HL-60/S4 treated with phorbol 12-myristate 13-acetate at 8.2 ng/mL for 4 days and 3 days (cell line): ENCODE measurements around the gene TRMT61A.
"Not testable (repeated sequence)": the region's sequence is repeated elsewhere in the genome, so short reads cannot be mapped to it uniquely, and the experiment has no call there.

Source experiments
- in situ Hi-C: fragments of 300-500 bp; cut with MboI; formaldehyde crosslinking; loops from 2 replicates; pipeline ENCODE4 v1.15.0; 2022; ENCODE audit warnings: low sequenced_read_pairs

The TRMT61A gene

GRCh38 chr14:103508521-103509329 lies 20.3 kb upstream of the TRMT61A start:
- in situ Hi-C loops: no loop called here

DNA sequence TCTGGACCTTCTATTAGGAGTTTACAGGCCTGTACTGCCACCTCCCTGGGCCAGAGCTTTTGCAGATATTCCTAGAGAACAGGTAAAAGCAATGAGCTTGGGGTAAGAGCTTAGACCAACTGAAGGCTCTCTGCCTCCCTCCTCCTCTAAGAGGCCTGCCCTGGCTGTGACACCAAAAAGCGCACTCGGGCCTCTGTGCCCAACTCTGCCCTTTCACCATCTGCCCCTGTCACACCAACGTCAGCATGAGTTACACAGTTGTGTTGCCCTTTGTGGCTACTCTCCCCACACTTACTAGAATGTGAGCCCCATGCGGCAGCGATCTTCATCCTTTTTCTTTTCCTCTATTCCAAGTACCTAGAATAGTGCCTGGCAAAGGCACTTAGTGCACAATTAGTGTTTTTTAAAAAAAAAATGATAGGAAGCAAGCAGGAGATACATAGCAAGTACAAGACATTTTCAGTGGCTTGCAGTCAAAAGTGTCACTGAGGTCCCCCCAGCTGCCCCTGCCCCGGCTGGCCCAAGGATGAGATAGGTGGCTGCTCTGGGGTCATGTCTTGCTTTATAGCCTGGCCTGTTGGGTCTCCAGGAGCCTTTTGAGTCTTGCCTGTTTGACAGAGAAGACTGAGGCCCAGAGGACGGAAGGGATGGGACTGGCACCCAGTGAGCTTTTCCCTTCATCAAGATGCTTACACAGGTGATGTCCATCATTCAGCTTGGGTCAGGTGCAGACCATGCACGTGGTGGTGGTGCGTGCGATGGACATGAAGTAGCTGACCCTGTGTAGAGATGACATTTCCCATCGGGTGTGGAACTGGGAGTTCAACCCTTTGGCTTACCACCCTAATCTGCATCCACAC lies 18.9 kb upstream of the TRMT61A start:
- in situ Hi-C loops: no loop called here

DNA sequence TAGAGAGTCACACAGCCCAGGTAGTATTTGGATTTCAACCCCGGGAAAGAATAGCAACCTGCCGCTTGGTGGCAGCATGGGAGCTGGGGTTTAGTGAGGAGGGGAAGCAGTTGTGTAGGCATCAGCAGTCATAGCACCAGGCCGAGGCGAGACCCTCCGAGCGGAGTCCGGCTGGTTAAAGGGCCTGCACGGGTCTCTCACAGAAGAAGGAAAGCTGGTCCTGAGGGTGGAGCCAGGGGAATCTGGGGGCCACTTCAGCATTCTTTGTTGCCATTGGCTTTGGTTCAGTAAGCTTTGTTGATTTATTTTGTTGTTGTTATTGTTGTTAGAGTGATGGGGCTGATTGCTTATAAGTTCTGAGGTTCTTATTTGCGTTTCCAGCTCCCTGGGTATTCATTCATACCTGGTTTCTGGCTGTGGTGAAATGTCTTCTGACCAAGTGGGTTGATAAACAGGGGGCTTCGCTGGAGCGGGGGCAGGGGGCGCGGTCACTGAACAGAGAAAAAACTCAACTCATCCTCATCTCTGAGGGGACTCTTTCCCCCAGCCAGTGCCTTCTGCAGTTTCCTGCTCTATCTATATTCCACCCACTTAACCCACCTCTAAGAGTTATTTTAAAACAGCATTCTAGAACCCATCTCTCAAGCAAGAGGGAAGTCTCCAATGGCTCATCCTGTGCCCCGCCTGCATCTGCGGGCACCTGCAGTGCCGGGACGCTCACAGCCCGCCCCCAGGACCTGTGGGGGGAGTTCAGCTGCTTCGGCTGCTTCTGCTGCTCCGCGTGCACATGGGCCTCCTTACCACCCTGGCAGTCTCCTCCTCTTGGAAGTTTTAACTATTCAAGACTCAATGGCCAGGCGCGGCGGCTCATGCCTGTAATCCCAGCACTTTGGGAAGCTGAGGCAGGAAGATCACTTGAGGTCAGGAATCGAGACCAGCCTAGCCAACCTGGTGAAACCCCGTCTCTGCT lies 18.0 kb upstream of the TRMT61A start:
- in situ Hi-C loops: no loop called here

DNA sequence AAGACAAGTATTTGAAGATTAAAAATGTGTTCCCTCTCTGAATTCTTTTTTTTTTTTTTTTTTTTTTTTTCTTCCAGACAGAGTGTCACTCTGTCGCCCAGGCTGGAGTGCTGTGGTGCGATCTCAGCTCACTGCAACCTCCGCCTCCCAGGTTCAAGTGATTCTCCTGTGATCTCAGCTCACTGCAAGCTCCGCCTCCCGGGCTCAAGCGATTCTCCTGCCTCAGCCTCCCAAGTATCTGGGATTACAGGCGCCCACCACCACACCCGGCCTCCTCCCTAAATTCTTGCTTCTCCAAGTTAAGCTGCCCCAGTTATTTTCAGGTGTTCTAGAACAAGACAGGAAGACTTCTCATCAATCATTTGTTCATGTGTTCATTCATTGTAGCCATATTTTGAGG lies 16.8 kb upstream of the TRMT61A start:
- in situ Hi-C loops: not testable (repeated sequence)

DNA sequence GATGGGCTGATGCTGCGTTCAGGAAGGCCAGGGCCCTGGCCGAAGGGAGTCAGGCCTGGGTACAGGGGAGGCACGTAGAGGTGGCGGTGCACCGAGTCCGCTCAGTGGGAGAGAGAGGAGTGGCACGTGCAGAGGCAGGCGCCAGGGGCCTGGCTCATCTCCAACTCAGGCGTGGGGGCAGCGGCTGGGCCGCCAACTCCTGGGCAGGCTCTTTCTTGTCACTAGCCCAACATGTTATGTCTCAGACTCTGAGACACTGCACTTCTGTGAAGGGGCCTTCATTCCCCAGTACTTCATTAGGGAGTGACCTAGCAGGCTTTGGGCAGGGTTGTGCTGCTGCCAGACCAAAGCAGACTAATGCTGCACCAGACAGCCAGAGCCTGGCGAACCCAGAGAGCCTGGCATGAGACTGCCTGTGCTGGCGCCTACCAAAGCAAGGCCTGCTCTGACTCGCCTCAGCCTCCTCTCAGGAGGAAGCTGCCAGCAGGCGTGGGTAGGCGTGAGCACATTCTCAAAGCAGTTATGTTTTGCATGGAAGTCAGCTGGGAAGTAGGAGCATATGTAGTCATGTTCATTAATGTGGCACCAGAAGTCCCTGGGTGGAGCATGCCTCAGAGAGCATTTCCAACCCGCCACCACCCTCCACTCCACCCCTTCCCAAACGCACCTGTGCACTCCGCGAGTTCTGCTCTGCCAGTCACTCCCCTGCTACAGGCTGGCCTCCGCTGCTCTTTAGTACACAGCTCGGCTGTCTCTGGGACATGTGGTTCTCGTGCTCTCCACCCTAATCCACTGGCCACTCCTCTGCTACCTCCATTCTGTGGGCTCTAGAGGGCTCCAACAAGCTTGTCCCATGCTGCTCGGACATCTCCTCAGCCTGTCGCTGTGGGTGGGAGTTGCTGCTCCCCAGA lies 16.0 kb upstream of the TRMT61A start:
- in situ Hi-C loops: no loop called here

DNA sequence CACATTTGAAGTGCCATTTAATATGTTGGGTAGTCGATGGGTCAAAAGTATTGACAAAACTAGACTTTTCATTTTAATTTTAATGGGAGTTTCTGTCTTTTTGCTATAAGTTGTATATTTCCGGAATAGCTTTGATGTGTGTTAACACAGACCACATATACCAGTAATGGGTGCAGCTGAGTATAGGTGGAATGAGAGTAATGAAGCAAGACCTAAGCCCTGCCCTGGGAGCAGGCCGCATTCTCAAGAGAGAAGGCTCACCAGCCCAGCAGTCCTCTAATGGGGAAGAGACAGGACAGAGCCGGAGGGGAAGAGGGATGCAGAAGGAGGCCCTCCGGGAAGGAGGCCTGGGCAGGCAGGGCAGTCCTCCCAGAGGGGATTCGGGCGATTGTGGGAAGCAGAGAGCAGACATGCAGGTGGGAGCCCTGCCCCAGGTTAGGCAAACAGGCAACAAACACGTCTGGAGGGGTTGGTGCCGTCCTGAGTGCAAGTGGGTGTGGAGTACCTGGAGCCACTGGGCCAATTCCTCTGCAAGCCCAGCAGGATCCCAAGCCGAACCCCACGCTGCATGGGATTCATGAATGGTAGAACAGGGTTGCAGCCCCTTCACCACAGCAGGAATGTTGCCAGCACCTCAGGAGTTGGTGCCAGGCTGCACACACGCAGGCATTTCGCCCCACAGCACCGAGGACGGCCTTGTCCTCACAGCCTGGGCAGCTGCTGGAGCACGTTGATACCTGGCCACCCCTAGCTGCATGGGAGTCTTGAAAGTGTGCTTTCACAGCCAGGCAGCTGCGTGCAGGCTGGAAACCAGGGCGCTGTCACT lies 14.2 kb upstream of the TRMT61A start:
- in situ Hi-C loops: no loop called here

DNA sequence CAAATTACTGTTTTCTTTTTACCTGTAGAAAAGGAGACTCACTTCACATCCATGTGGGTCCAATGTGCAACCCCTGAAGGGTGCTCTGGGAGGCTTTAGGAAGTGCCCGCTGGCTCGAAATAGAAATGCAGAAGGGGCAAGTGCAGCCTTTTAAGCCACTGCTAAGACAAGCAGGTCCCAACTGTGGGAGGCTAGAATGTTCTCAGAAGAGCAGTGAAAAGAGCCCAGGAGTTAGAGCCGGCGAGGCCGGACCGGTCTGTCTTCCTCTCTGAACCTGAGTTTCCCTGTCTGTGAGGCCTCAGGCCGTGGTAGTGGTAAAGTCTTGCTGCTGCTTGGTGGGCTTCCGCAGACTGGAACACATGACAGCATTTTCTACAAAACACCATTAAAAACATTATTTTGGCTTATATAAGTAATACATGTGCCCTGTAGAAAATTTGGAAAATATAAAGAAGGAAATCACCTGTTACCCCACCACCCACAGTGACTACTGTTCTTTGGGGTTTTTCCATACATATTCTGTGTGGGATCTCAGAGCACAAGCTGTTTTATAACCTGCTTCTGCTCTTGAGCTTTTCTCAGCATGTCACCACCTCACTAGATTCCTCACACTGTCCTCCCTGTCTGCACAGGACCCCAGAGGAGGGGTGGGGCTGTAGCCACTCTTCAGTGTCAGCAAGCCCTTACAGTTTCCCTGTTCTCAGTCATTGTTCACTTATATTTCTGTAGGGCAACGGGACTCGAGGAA lies 12.4 kb upstream of the TRMT61A start:
- in situ Hi-C loops: no loop called here

DNA sequence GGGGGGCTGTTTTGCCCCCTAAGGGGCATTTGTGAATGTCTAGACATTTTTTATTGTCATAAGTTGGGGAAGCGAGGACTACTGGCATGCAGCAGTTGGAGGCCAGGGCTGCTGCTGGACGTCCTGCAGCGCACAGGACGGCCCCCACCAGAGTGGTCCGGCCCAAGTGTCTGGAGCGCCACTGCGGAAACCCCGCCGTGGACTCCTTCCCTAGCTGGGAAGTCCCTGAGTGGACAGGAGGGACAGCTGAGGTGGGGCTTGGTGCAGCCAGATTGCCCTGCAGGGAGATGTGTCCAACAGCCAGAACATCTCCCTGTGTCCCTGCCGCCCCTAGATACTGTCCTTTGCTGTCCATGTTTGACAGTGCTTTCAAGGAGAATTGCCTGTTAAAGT lies 11.8 kb upstream of the TRMT61A start:
- in situ Hi-C loops: no loop called here

- in situ Hi-C loops: no loop called here
These were observed 11.1 kb upstream of the TRMT61A start for GRCh38 chr14:103517721-103518421.

GRCh38 chr14:103518422-103519042 lies 10.5 kb upstream of the TRMT61A start:
- in situ Hi-C loops: no loop called here

DNA sequence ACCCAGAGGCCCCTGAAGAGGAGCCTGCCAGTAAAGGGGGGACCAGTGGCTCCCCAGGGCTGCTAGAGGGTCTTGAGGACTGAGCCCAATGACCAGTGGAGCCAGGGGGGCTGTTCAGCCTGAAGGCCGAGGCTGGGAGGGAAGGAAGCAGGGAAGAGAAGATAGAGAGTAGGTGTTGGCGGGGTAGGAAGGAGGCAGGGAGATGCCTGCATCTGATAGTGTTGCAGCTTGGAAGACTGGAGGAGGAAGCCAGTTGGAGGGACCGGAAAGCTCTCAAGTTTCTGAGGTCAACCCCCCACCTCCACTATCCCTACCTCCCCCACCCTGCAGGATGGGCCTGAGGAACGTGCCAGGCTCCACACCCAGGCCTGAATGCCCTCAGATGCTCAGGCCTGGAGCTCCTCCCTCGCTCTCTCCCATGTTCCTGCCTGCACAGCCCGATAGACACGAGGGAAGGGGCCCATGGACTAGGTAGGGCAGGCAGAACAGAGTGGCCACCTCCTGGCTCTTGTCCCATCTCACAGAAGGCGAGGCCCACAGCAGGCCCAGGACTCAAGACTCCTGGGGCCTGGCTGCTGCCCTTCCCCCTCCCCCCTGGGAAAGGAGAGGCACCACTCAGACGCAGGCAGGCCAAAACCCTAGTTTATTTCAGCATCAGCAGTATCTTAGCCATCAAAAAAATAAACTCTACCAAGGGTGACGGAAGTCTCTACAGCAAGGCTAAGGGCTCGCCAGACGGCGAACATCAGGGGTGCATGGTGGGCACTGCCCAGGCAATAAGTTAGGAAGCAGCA lies 9.8 kb upstream of the TRMT61A start:
- in situ Hi-C loops: no loop called here

GRCh38 chr14:103519837-103520212 lies 9.2 kb upstream of the TRMT61A start:
- in situ Hi-C loops: no loop called here

DNA sequence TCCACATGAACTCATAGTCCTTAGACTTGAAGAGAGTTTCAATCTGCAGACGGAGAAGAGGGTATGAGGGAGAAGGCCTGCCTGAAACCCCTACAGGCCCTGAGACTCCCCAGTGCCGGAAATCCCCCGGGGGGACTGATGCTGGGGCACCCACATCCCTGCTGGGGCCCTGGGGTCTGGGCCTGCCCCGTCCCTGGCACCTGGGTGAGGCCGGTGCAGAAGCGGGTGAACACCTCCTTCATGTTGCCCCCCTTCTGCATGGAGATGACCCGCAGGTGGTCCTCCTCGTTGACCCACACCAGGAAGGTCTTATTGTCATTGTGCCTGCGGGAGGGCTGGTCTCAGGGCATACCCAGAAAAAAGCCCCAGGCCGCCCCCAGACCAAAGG lies 8.7 kb upstream of the TRMT61A start:
- in situ Hi-C loops: no loop called here

DNA sequence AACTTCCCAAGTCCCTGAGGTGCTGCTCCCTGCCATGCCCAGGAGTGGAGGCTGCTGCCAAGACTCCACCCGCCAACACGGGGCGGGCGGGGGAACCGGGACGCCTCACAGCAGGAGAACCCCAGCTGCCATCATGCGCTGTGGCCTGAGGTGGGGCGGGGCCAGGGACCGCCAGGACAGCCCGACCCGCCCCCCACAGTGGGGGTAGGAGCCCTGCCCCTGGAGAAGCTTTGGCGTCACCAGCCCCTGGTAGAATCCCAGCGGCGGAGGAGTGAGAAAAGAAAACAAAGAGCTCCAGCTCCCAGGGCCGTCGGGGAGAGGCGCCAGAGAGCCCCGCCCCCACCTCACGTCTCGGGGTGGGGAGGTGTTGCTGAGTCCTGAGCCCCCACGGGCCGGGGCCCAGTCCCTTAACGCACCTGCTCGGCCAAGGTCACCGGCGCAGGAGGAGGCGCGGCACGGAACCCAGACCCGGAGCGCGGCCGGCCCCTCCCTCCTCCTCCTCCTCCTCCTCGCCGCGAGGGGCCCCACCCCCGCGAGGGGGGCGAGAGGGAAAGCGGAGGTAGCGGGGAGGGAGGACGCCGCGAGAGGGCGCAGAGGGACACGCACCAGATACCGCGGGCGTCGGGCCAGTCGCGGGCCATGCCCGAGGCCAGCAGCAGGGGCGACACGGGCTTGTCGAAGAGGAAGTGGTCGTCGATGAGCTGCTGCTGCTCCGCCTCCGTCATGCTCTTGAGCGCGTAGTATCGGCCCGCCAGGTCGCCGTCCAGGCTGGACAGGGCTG lies 8.1 kb upstream of the TRMT61A start:
- in situ Hi-C loops: no loop called here

DNA sequence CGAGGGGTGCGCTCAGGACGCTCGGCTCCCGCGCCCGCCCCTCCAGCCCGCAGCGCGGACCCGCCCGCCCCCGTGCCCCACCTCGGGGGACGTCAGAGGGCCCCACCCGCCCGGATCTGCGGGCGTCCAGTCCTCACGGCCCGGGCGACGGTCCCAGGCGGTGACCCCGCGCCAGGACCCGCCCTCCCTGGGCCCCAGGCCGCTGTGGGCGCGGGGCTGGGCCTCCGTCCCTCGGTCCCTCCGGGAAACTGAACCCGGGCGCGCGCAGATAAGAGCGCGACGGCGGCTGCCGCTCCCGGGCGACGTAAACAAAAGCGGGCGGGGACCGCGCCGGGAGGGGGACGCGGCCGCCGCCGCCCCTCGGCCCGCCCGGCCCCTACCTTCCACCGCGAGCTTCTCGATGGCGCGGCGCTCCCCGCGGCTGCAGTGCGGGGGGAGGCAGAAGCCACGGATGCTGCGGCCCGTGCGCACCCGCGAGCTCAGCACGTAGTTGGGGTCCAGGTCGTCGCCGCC lies 7.5 kb upstream of the TRMT61A start:
- in situ Hi-C loops: no loop called here
